ENCODE data around the gene CDCA3. TPM values are rescaled to one million over a fixed set of nuclear protein-coding genes. Genes with fewer than 3 reads are reported as not detected.

Gene CDCA3
- total and polyA plus RNA-seq, 2 of the 13 experiments (the other 11 are each of a cell fraction or from before 2014, with no cell fraction given) = 32.7 to 56.5 TPM

- peaks cover 44 to 86% of the 10 kb centered on the region in 2 experiments for H3K36me3 ChIP-seq (replicated peaks in 1 of 2; ENCODE audit: control insufficient read depth in 1 of 2, insufficient read depth in 2 of 2, low read length in 2 of 2)
- CTCF ChIA-PET (ENCODE audit: low intra/inter-chr PET ratio, low total read pairs) = no interaction called here
- FAIRE-seq (no peak), ATAC-seq (no peak), DNase-seq (ENCODE audit: low spot score) (no peak)
- H3K27ac ChIP-seq (ENCODE audit: extremely low read length, insufficient read depth, low read length) = no peak overlapping the region
- no peak overlapping the region for H3K4me3 ChIP-seq (replicated peaks in 1 of 3; ENCODE audit: insufficient read depth in 1 of 3, low read depth in 2 of 3, low read length in 3 of 3)
- no peaks in the 10 kb centered on the region for H3K4me1 ChIP-seq (ENCODE audit: insufficient read depth, low read length)
- TF ChIP-seq CERS6 (CRISPR knock-in tag; IDR thresholded peaks at IDR 0.05) (no peak), MXI1 (IDR thresholded peaks at IDR 0.05; ENCODE audit: borderline replicate concordance, low read depth, low read length) (no peak), MAFG (CRISPR knock-in tag; IDR thresholded peaks at IDR 0.05) (no peak), SETDB1 (CRISPR knock-in tag; IDR thresholded peaks at IDR 0.05; ENCODE audit: borderline replicate concordance) (no peak)
- in situ Hi-C loops (cut with HindIII; ENCODE audit: extremely low pct_ligation_motif_present, low pct_unique_long_range_greater_than_20kb) = no loop called here
- POLR2A ChIA-PET = no interaction called here
- 93% methylated on average over 8 of the region's 9 CpGs for WGBS (ENCODE audit: low lambda C conversion rate)
- no TSS peak for BruUV-seq (replicated peaks)
- no peaks in the 10 kb centered on the region for H3K79me2 ChIP-seq (ENCODE audit: insufficient read depth, low read length)
- no peak overlapping the region for H2AFZ ChIP-seq (ENCODE audit: low read length)
- no peaks in the 10 kb centered on the region for H3K27me3 ChIP-seq (ENCODE audit: control insufficient read depth in 1 of 2, insufficient read depth in 2 of 2, low read length in 2 of 2)
- no peaks in the 10 kb centered on the region for H3K9me3 ChIP-seq (ENCODE audit: low read length)
- H3K9ac ChIP-seq (ENCODE audit: insufficient read depth, low read depth, low read length) = no peak overlapping the region
- no peaks in the 10 kb centered on the region for H4K20me1 ChIP-seq (ENCODE audit: insufficient read depth, low read length)
- no peak overlapping the region for H3K4me2 ChIP-seq (ENCODE audit: low read depth, low read length)
- intact Hi-C loops (cut with micrococcal nuclease; ENCODE audit: unreplicated experiment) = no loop called here
Observed at GRCh38 chr12:6860116-6860515, 9.0 kb upstream of the CDCA3 start.

- Histone ChIP-seq H3K9ac (ENCODE audit: insufficient read depth, low read depth, low read length) (no peak overlapping the region), H3K4me3 (replicated peaks in 1 of 3; ENCODE audit: insufficient read depth in 1 of 3, low read depth in 2 of 3, low read length in 3 of 3) (no peak overlapping the region), H3K79me2 (ENCODE audit: insufficient read depth, low read length) (peaks cover 11% of the 10 kb centered on the region), H4K20me1 (ENCODE audit: insufficient read depth, low read length) (no peaks in the 10 kb centered on the region), H3K9me3 (ENCODE audit: low read length) (no peaks in the 10 kb centered on the region), H3K4me1 (ENCODE audit: insufficient read depth, low read length) (peaks cover 9% of the 10 kb centered on the region), H3K27me3 (ENCODE audit: control insufficient read depth in 1 of 2, insufficient read depth in 2 of 2, low read length in 2 of 2) (no peaks in the 10 kb centered on the region), H3K4me2 (ENCODE audit: low read depth, low read length) (no peak overlapping the region), H3K27ac (ENCODE audit: extremely low read length, insufficient read depth, low read length) (no peak overlapping the region), H3K36me3 (replicated peaks in 1 of 2; ENCODE audit: control insufficient read depth in 1 of 2, insufficient read depth in 2 of 2, low read length in 2 of 2) (peaks cover 43 to 84% of the 10 kb centered on the region in 2 experiments), H2AFZ (ENCODE audit: low read length) (no peak overlapping the region)
- no TSS peak for BruUV-seq (replicated peaks)
- intact Hi-C loops (cut with micrococcal nuclease; ENCODE audit: unreplicated experiment) = no loop called here
- CTCF ChIA-PET (ENCODE audit: low intra/inter-chr PET ratio, low total read pairs) = no interaction called here
- in situ Hi-C loops (cut with HindIII; ENCODE audit: extremely low pct_ligation_motif_present, low pct_unique_long_range_greater_than_20kb) = no loop called here
- no peak for DNase-seq (ENCODE audit: low spot score)
- no peak for ATAC-seq
- POLR2A ChIA-PET = no interaction called here
- WGBS (ENCODE audit: low lambda C conversion rate) = 100% methylated on average over 2 of the region's 2 CpGs
- FAIRE-seq = no peak
- no peak for TF ChIP-seq ZBTB38 (CRISPR knock-in tag; IDR thresholded peaks at IDR 0.05)
Observed at GRCh38 chr12:6858799-6859198, 7.7 kb upstream of the CDCA3 start.

All from HepG2 (cell line).